Choroid plexus epithelial cell (primary cell): ENCODE measurements around the gene OTUB2.

ENCODE experiments used
- DNase-seq: peaks from one replicate; pipeline ENCODE4 v3.0.0-alpha.2; 2010; ENCODE audit warnings: low read depth
- H3K4me3 ChIP-seq: 2 replicates; pipeline ENCODE4 v1.5.1; 2011; ENCODE audit warnings: low read depth, mild to moderate bottlenecking, control low read depth, low read length, moderate library complexity
- TF ChIP-seq, protein P1 (sequence below): conservative IDR thresholded peaks from 2 replicates; pipeline ENCODE4 v1.5.1; 2011; ENCODE audit warnings: low read depth, mild to moderate bottlenecking, control low read depth, inconsistent platforms, low read length, moderate library complexity

Gene OTUB2

DNA sequence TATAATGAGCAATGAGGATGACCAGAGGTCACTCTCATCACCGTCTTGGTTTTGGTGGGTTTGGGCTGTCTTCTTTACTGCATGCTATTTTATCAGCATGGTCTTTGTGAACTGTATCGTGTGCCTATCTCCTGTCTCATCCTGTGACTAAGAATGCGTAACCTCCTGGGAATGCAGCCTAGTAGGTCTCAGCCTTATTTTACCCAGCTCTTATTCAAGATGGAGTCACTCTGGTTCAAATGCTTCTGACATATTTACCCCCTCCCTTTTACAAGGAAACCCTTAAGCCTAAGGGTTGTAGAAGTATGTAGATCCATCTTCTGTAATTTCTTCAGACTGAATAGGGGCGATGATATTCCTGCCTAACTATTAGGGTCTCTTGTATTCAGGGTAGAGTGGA lies 63.3 kb downstream of the OTUB2 start:
- no peak overlapping the region for H3K4me3 ChIP-seq
- no peak for DNase-seq
- TF ChIP-seq, protein P1, sequence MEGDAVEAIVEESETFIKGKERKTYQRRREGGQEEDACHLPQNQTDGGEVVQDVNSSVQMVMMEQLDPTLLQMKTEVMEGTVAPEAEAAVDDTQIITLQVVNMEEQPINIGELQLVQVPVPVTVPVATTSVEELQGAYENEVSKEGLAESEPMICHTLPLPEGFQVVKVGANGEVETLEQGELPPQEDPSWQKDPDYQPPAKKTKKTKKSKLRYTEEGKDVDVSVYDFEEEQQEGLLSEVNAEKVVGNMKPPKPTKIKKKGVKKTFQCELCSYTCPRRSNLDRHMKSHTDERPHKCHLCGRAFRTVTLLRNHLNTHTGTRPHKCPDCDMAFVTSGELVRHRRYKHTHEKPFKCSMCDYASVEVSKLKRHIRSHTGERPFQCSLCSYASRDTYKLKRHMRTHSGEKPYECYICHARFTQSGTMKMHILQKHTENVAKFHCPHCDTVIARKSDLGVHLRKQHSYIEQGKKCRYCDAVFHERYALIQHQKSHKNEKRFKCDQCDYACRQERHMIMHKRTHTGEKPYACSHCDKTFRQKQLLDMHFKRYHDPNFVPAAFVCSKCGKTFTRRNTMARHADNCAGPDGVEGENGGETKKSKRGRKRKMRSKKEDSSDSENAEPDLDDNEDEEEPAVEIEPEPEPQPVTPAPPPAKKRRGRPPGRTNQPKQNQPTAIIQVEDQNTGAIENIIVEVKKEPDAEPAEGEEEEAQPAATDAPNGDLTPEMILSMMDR, result no peak

GRCh38 chr14:94093418-94093817 lies 67.3 kb downstream of the OTUB2 start:
- TF ChIP-seq, protein P1, result no peak
- no peak for DNase-seq
- no peak overlapping the region for H3K4me3 ChIP-seq

- TF ChIP-seq, protein P1, result no peak
- no peak for DNase-seq
- no peak overlapping the region for H3K4me3 ChIP-seq
Measured at GRCh38 chr14:94097091-94097490, 71.0 kb downstream of the OTUB2 start.
